HG03139 (cell line): ENCODE results near the gene LIMD2.

Experiments used
- ATAC-seq: cut with Tn5 transposase; IDR thresholded peaks from one replicate; pipeline ENCODE4 v1.9.1; 2021; ENCODE audit not compliant: unreplicated experiment

LIMD2 gene

GRCh38 chr17:63701868-63702720, 2.2 kb upstream of the LIMD2 start:
- ATAC-seq: no peak

GRCh38 chr17:63701456-63701820, 1.5 kb upstream of the LIMD2 start:
- no peak for ATAC-seq

- no peak for ATAC-seq
Observed at GRCh38 chr17:63700528-63701455, 867 bp upstream of the LIMD2 start.

- no peak for ATAC-seq
Observed at GRCh38 chr17:63698886-63699637, 863 bp downstream of the LIMD2 start.

- ATAC-seq: no peak
Observed at GRCh38 chr17:63698381-63698885, 1.5 kb downstream of the LIMD2 start.

- ATAC-seq: no peak
Observed at GRCh38 chr17:63697341-63698286, 2.3 kb downstream of the LIMD2 start.

- ATAC-seq: no peak
Observed at GRCh38 chr17:63696381-63696961, 3.5 kb downstream of the LIMD2 start.

- no peak for ATAC-seq
Observed at GRCh38 chr17:63695889-63696288, 4.0 kb downstream of the LIMD2 start.

GRCh38 chr17:63694950-63695773, 4.8 kb downstream of the LIMD2 start:
- ATAC-seq: no peak

- ATAC-seq: no peak
Observed at GRCh38 chr17:63694229-63694949, 5.5 kb downstream of the LIMD2 start.

- no peak for ATAC-seq
Observed at GRCh38 chr17:63693411-63694113, 6.4 kb downstream of the LIMD2 start.

- ATAC-seq: no peak
Observed at GRCh38 chr17:63692195-63692816, 7.6 kb downstream of the LIMD2 start.

- no peak for ATAC-seq
Observed at GRCh38 chr17:63689479-63689878, 10.4 kb downstream of the LIMD2 start.

- no peak for ATAC-seq
Observed at GRCh38 chr17:63688396-63689020, 11.4 kb downstream of the LIMD2 start.

- ATAC-seq: no peak
Observed at GRCh38 chr17:63686138-63686685, 13.7 kb downstream of the LIMD2 start.

GRCh38 chr17:63685578-63685977, 14.3 kb downstream of the LIMD2 start:
- no peak for ATAC-seq
